ENCODE measurements around the gene FCGR3A. TPM values are rescaled to one million over a fixed set of nuclear protein-coding genes. Genes with fewer than 3 reads are reported as not detected.
"Not testable (repeated sequence)": the region's sequence is repeated elsewhere in the genome, so short reads cannot be mapped to it uniquely, and the experiment has no call there.

The FCGR3A gene
- total RNA-seq, 2 experiments from 2014 or later = not detected

- DNase-seq (ENCODE audit: low spot score); POLR2A ChIA-PET; H3K9me3 ChIP-seq (ENCODE audit: low read length); H2AFZ ChIP-seq (ENCODE audit: low read length); intact Hi-C loops (cut with micrococcal nuclease; ENCODE audit: unreplicated experiment); H3K9me2 ChIP-seq (ENCODE audit: insufficient read depth, low read length); H3K4me1 ChIP-seq (ENCODE audit: insufficient read depth, low read length, poor library complexity, severe bottlenecking); H3K79me2 ChIP-seq (ENCODE audit: insufficient read depth, low read depth, low read length); H3K36me3 ChIP-seq (ENCODE audit: insufficient read depth, low read length); BruUV-seq (replicated peaks); H3K27ac ChIP-seq (ENCODE audit: low read depth, low read length, poor library complexity, severe bottlenecking); H3K4me3 ChIP-seq (ENCODE audit: low read depth, low read length, poor library complexity, severe bottlenecking); H3K4me2 ChIP-seq (ENCODE audit: low read length); H4K20me1 ChIP-seq (ENCODE audit: insufficient read depth, low read length); CTCF ChIA-PET (ENCODE audit: unreplicated experiment): not testable (repeated sequence)
These were observed 31.4 kb upstream of the FCGR3A start for GRCh38 chr1:161580879-161581537.

- CTCF ChIA-PET (ENCODE audit: unreplicated experiment); H3K4me1 ChIP-seq (ENCODE audit: insufficient read depth, low read length, poor library complexity, severe bottlenecking); DNase-seq (ENCODE audit: low spot score); BruUV-seq (replicated peaks); POLR2A ChIA-PET; H3K4me2 ChIP-seq (ENCODE audit: low read length); H3K9me3 ChIP-seq (ENCODE audit: low read length); H4K20me1 ChIP-seq (ENCODE audit: insufficient read depth, low read length); H2AFZ ChIP-seq (ENCODE audit: low read length); H3K36me3 ChIP-seq (ENCODE audit: insufficient read depth, low read length); intact Hi-C loops (cut with micrococcal nuclease; ENCODE audit: unreplicated experiment); H3K79me2 ChIP-seq (ENCODE audit: insufficient read depth, low read depth, low read length); H3K27ac ChIP-seq (ENCODE audit: low read depth, low read length, poor library complexity, severe bottlenecking); H3K4me3 ChIP-seq (ENCODE audit: low read depth, low read length, poor library complexity, severe bottlenecking); H3K9me2 ChIP-seq (ENCODE audit: insufficient read depth, low read length): not testable (repeated sequence)
These were observed 30.4 kb upstream of the FCGR3A start for GRCh38 chr1:161579856-161580507.

- H3K4me2 ChIP-seq (ENCODE audit: low read length); H3K36me3 ChIP-seq (ENCODE audit: insufficient read depth, low read length); POLR2A ChIA-PET; H3K79me2 ChIP-seq (ENCODE audit: insufficient read depth, low read depth, low read length); H3K4me3 ChIP-seq (ENCODE audit: low read depth, low read length, poor library complexity, severe bottlenecking); intact Hi-C loops (cut with micrococcal nuclease; ENCODE audit: unreplicated experiment); CTCF ChIA-PET (ENCODE audit: unreplicated experiment); H3K9me2 ChIP-seq (ENCODE audit: insufficient read depth, low read length); H2AFZ ChIP-seq (ENCODE audit: low read length); H4K20me1 ChIP-seq (ENCODE audit: insufficient read depth, low read length); H3K9me3 ChIP-seq (ENCODE audit: low read length); BruUV-seq (replicated peaks); H3K4me1 ChIP-seq (ENCODE audit: insufficient read depth, low read length, poor library complexity, severe bottlenecking); DNase-seq (ENCODE audit: low spot score); H3K27ac ChIP-seq (ENCODE audit: low read depth, low read length, poor library complexity, severe bottlenecking): not testable (repeated sequence)
These were observed 27.1 kb upstream of the FCGR3A start for GRCh38 chr1:161576676-161577075.

DNA sequence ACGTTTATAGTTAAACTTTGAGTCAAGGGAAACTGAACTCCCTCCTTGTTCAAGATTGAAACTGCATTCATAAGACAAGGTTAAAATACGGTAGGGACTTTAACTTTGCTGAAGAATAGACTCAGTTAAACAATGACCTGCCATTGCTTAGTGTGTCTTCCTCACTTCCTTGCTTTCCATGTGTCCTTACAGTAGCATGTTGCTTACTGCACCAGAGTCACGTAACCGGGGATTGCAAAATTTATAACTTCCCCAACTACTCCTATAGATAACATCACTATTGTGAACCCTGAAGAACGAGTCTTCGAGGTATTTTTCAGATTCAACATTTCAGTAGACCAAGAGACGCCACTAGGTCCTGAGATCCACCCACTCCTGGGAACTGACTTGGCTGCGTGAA is 22.1 kb upstream of the FCGR3A start:
- DNase-seq (ENCODE audit: low spot score); H3K4me1 ChIP-seq (ENCODE audit: insufficient read depth, low read length, poor library complexity, severe bottlenecking); H4K20me1 ChIP-seq (ENCODE audit: insufficient read depth, low read length); H3K9me3 ChIP-seq (ENCODE audit: low read length); H3K9me2 ChIP-seq (ENCODE audit: insufficient read depth, low read length); H3K4me2 ChIP-seq (ENCODE audit: low read length); H3K4me3 ChIP-seq (ENCODE audit: low read depth, low read length, poor library complexity, severe bottlenecking); H3K79me2 ChIP-seq (ENCODE audit: insufficient read depth, low read depth, low read length); POLR2A ChIA-PET; H3K36me3 ChIP-seq (ENCODE audit: insufficient read depth, low read length); CTCF ChIA-PET (ENCODE audit: unreplicated experiment); H2AFZ ChIP-seq (ENCODE audit: low read length); H3K27ac ChIP-seq (ENCODE audit: low read depth, low read length, poor library complexity, severe bottlenecking); BruUV-seq (replicated peaks); intact Hi-C loops (cut with micrococcal nuclease; ENCODE audit: unreplicated experiment): not testable (repeated sequence)

DNA sequence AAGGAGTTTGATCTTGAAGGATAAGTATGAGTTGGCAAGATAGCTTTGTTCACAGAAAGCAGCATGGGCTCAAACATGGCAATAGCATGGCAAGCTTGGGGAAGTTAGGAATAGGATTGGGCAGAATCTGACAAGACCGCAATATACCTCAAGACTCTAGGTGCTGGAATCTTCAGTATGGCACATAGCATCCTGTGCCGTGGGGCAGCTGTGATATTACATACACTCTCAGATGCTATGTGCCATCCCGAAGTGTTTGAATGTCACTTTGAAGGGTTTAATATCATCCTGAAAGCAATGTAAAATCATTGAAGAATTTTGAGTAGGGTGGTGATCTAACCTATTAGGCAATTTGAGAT is 17.0 kb upstream of the FCGR3A start:
- H2AFZ ChIP-seq (ENCODE audit: low read length); H3K4me2 ChIP-seq (ENCODE audit: low read length); BruUV-seq (replicated peaks); H3K36me3 ChIP-seq (ENCODE audit: insufficient read depth, low read length); CTCF ChIA-PET (ENCODE audit: unreplicated experiment); POLR2A ChIA-PET; H4K20me1 ChIP-seq (ENCODE audit: insufficient read depth, low read length); H3K27ac ChIP-seq (ENCODE audit: low read depth, low read length, poor library complexity, severe bottlenecking); H3K4me3 ChIP-seq (ENCODE audit: low read depth, low read length, poor library complexity, severe bottlenecking); H3K9me2 ChIP-seq (ENCODE audit: insufficient read depth, low read length); H3K79me2 ChIP-seq (ENCODE audit: insufficient read depth, low read depth, low read length); H3K9me3 ChIP-seq (ENCODE audit: low read length); H3K4me1 ChIP-seq (ENCODE audit: insufficient read depth, low read length, poor library complexity, severe bottlenecking); DNase-seq (ENCODE audit: low spot score): not testable (repeated sequence)
- intact Hi-C loops (cut with micrococcal nuclease; ENCODE audit: unreplicated experiment) = loop anchor here (10.0 kb wide), 1 partner anchor 178 kb away; the partner anchor contains the start of gene DUSP12

DNA sequence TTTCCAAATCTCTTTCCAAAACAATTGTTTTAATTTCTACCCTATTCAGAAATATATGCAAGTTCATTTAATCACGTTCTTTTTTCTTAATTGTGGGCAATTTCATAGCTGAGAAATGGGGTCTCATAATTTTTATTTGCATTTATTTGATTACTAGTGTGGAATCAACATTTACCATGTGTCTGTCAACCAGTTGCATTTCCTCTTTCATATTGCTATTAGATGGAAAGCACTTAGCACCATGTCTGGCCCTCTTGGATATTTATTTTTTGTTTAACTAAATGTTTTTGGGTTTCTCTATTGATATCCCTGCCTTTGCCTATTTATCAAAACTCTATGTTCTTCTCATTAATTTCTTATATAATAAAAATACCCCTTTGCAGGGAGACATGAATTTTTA is 13.9 kb upstream of the FCGR3A start:
- H3K4me1 ChIP-seq (ENCODE audit: insufficient read depth, low read length, poor library complexity, severe bottlenecking); H3K4me2 ChIP-seq (ENCODE audit: low read length); H3K79me2 ChIP-seq (ENCODE audit: insufficient read depth, low read depth, low read length); POLR2A ChIA-PET; H2AFZ ChIP-seq (ENCODE audit: low read length); H3K4me3 ChIP-seq (ENCODE audit: low read depth, low read length, poor library complexity, severe bottlenecking); DNase-seq (ENCODE audit: low spot score); CTCF ChIA-PET (ENCODE audit: unreplicated experiment); H3K27ac ChIP-seq (ENCODE audit: low read depth, low read length, poor library complexity, severe bottlenecking); H3K36me3 ChIP-seq (ENCODE audit: insufficient read depth, low read length); H4K20me1 ChIP-seq (ENCODE audit: insufficient read depth, low read length); BruUV-seq (replicated peaks); H3K9me2 ChIP-seq (ENCODE audit: insufficient read depth, low read length); H3K9me3 ChIP-seq (ENCODE audit: low read length): not testable (repeated sequence)
- intact Hi-C loops (cut with micrococcal nuclease; ENCODE audit: unreplicated experiment) = loop anchor here (10.0 kb wide), 1 partner anchor 181 kb away; the partner anchor contains the start of gene DUSP12

Data from OCI-LY7 (cell line).